ENCODE data around the gene GAL3ST1.
"Not testable (repeated sequence)": the region's sequence is repeated elsewhere in the genome, so short reads cannot be mapped to it uniquely, and the experiment has no call there.

The GAL3ST1 gene

GRCh38 chr22:30574095-30574981, at the start of gene GAL3ST1:
Gene GAL3ST1 (minus strand): TSS chr22:30574665. CDS start chr22:30557392, 17,273 bp downstream.
- no peak for TF ChIP-seq CTCF (conservative IDR thresholded peaks at IDR 0.05; ENCODE audit: low read length)
- TF ChIP-seq EZH2phosphoT487 (IDR thresholded peaks at IDR 0.05; ENCODE audit: borderline replicate concordance) = no peak
- Histone ChIP-seq H3K36me3 (ENCODE audit: insufficient read depth, low read length) (peaks cover 30% of the 10 kb centered on the region; the same call in 1 of the 2 replicates), H3K27me3 (ENCODE audit: insufficient read depth, low read length, poor library complexity, severe bottlenecking) (no peaks in the 10 kb centered on the region), H3F3A (ENCODE audit: low read depth) (no peaks in the 10 kb centered on the region), H3K79me2 (ENCODE audit: insufficient read depth, low read length) (no peaks in the 10 kb centered on the region), H2AFZ (ENCODE audit: low read length) (no peak within 1 kb of the TSS), H3K4me2 (ENCODE audit: low read depth, low read length, poor library complexity, severe bottlenecking) (no peak within 1 kb of the TSS), H3K9me2 (replicated peaks; ENCODE audit: low read depth, low read length) (no peaks in the 10 kb centered on the region), H4K20me1 (ENCODE audit: insufficient read depth, low read length, poor library complexity, severe bottlenecking) (no peaks in the 10 kb centered on the region), H3K9ac (ENCODE audit: low read depth, low read length, poor library complexity, severe bottlenecking) (no peak within 1 kb of the TSS), H3K9me3 (ENCODE audit: insufficient read depth, low read depth, low read length) (no peaks in the 10 kb centered on the region), H3K4me3 (ENCODE audit: low read length, poor library complexity, severe bottlenecking) (no peak within 1 kb of the TSS), H3K4me1 (ENCODE audit: insufficient read depth, low read length, poor library complexity, severe bottlenecking) (no peaks in the 10 kb centered on the region)

DNA sequence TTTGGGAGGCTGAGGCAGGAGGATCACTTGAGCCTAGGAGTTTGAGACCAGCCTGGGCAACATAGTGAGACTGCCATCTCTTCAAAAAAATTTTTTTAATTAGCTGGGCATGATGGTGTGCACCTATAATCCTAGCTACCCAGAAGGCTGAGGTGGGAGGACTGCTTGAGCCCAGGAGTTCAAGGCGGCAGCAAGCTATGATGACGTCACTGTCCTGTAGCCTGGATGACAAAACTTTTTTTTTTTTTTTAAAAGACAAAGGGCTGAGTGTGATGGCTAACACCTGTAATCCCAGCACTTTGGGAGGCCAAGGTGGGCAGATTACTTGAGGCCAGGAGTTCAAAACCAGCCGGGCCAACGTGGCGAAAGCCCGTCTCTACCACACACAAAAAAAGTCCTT, 45.4 kb upstream of the GAL3ST1 start:
- not testable (repeated sequence) for H3K9me3 ChIP-seq (ENCODE audit: insufficient read depth, low read depth, low read length); H3K9ac ChIP-seq (ENCODE audit: low read depth, low read length, poor library complexity, severe bottlenecking); H3K4me1 ChIP-seq (ENCODE audit: insufficient read depth, low read length, poor library complexity, severe bottlenecking); H3K4me3 ChIP-seq (ENCODE audit: low read length, poor library complexity, severe bottlenecking); H4K20me1 ChIP-seq (ENCODE audit: insufficient read depth, low read length, poor library complexity, severe bottlenecking); H3K4me2 ChIP-seq (ENCODE audit: low read depth, low read length, poor library complexity, severe bottlenecking); H2AFZ ChIP-seq (ENCODE audit: low read length); H3K36me3 ChIP-seq (ENCODE audit: insufficient read depth, low read length); H3K79me2 ChIP-seq (ENCODE audit: insufficient read depth, low read length); H3K27me3 ChIP-seq (ENCODE audit: insufficient read depth, low read length, poor library complexity, severe bottlenecking); H3K9me2 ChIP-seq (replicated peaks; ENCODE audit: low read depth, low read length); H3F3A ChIP-seq (ENCODE audit: low read depth)

GRCh38 chr22:30617819-30618218, 43.4 kb upstream of the GAL3ST1 start:
- Histone ChIP-seq H3K4me3 (ENCODE audit: low read length, poor library complexity, severe bottlenecking) (no peak overlapping the region), H3K4me1 (ENCODE audit: insufficient read depth, low read length, poor library complexity, severe bottlenecking) (no peaks in the 10 kb centered on the region), H3K79me2 (ENCODE audit: insufficient read depth, low read length) (no peaks in the 10 kb centered on the region), H3K9me3 (ENCODE audit: insufficient read depth, low read depth, low read length) (no peaks in the 10 kb centered on the region), H3K27me3 (ENCODE audit: insufficient read depth, low read length, poor library complexity, severe bottlenecking) (no peaks in the 10 kb centered on the region), H3K4me2 (ENCODE audit: low read depth, low read length, poor library complexity, severe bottlenecking) (no peak overlapping the region), H3K9me2 (replicated peaks; ENCODE audit: low read depth, low read length) (no peaks in the 10 kb centered on the region), H4K20me1 (ENCODE audit: insufficient read depth, low read length, poor library complexity, severe bottlenecking) (no peaks in the 10 kb centered on the region), H3F3A (ENCODE audit: low read depth) (no peaks in the 10 kb centered on the region), H3K9ac (ENCODE audit: low read depth, low read length, poor library complexity, severe bottlenecking) (no peak overlapping the region), H2AFZ (ENCODE audit: low read length) (no peak overlapping the region), H3K36me3 (ENCODE audit: insufficient read depth, low read length) (no peaks in the 10 kb centered on the region)
- TF ChIP-seq EZH2phosphoT487 (IDR thresholded peaks at IDR 0.05; ENCODE audit: borderline replicate concordance) = no peak
- no peak for TF ChIP-seq CTCF (conservative IDR thresholded peaks at IDR 0.05; ENCODE audit: low read length)

DNA sequence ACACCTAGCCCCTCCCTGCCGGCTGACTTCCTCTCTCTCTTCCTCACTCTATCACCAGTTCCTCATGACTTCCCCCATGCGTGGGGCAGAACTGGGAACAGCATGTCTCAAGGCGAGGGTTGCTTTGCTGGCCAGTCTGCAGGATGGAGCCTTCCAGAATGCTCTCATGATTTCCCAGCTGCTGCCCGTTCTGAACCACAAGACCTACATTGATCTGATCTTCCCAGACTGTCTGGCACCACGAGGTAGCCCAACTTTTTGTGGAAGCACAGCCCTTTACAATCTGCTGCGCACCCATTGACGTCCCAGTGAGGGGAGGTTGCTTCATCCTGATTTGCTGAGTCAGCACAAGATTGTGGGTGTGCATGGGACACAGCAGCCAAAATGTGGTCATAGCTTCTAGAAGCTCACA, 41.1 kb upstream of the GAL3ST1 start:
- Histone ChIP-seq H4K20me1 (ENCODE audit: insufficient read depth, low read length, poor library complexity, severe bottlenecking) (no peaks in the 10 kb centered on the region), H3K27me3 (ENCODE audit: insufficient read depth, low read length, poor library complexity, severe bottlenecking) (no peaks in the 10 kb centered on the region), H3K9ac (ENCODE audit: low read depth, low read length, poor library complexity, severe bottlenecking) (no peak overlapping the region), H3K9me3 (ENCODE audit: insufficient read depth, low read depth, low read length) (no peaks in the 10 kb centered on the region), H3K4me2 (ENCODE audit: low read depth, low read length, poor library complexity, severe bottlenecking) (no peak overlapping the region), H3K4me3 (ENCODE audit: low read length, poor library complexity, severe bottlenecking) (no peak overlapping the region), H3K79me2 (ENCODE audit: insufficient read depth, low read length) (no peaks in the 10 kb centered on the region), H3K9me2 (replicated peaks; ENCODE audit: low read depth, low read length) (no peaks in the 10 kb centered on the region), H3K36me3 (ENCODE audit: insufficient read depth, low read length) (no peaks in the 10 kb centered on the region), H3K4me1 (ENCODE audit: insufficient read depth, low read length, poor library complexity, severe bottlenecking) (no peaks in the 10 kb centered on the region), H2AFZ (ENCODE audit: low read length) (no peak overlapping the region), H3F3A (ENCODE audit: low read depth) (no peaks in the 10 kb centered on the region)
- TF ChIP-seq EZH2phosphoT487 (IDR thresholded peaks at IDR 0.05; ENCODE audit: borderline replicate concordance) = no peak
- no peak for TF ChIP-seq CTCF (conservative IDR thresholded peaks at IDR 0.05; ENCODE audit: low read length)

All from Loucy (cell line).